Colonic mucosa (tissue), 4 donors: ENCODE measurements around the gene ARHGAP35. TPM values are rescaled to one million over a fixed set of nuclear protein-coding genes. Genes with fewer than 3 reads are reported as not detected.
A peak's percentile ranks its signal among the peaks of the same experiment; 100 is the strongest.
"Not testable (repeated sequence)": the region's sequence is repeated elsewhere in the genome, so short reads cannot be mapped to it uniquely, and the experiment has no call there.

Source experiments
- DNase-seq: peaks from one replicate; pipeline ENCODE4 v3.0.0-alpha.2; 2020
- H3K27ac ChIP-seq: fragments of 200-600 bp; one replicate; pipeline ENCODE4 v1.8.0; 2021
- H3K27me3 ChIP-seq: fragments of 200-600 bp; one replicate; pipeline ENCODE4 v1.8.0; 2021
- H3K36me3 ChIP-seq: fragments of 200-600 bp; one replicate; pipeline ENCODE4 v1.8.0; 2021
- H3K4me1 ChIP-seq: fragments of 200-600 bp; one replicate; pipeline ENCODE4 v1.8.0; 2021; ENCODE audit warnings: mild to moderate bottlenecking
- H3K4me3 ChIP-seq: fragments of 200-600 bp; one replicate; pipeline ENCODE4 v1.8.0; 2021
- H3K9ac ChIP-seq, 2 donors: one replicate each; pipeline ENCODE4 v1.7.0; 2013; ENCODE audit warnings: control low read depth in 2 of 2, low read depth in 2 of 2, low read length in 2 of 2
- H3K9me3 ChIP-seq: fragments of 200-600 bp; one replicate; pipeline ENCODE4 v1.8.0; 2021
- CTCF ChIP-seq: fragments of 200-600 bp; IDR thresholded peaks from one replicate; pipeline ENCODE4 v1.8.0; 2022; ENCODE audit warnings: antibody characterized with exemption, mild to moderate bottlenecking
- intact Hi-C: fragments of 100-400 bp; cut with DNase I; formaldehyde crosslinking; loops from one replicate; pipeline ENCODE4 v1.14.1; 2022
- total RNA-seq, 2 donors: library from RNA; stranded (reverse); fragmentation: NEBNext Ultra II Directional in 1 of 2; extraction: Animal tissue kit (Norgen Biotek cat#: 25700) in 1 of 2; gene quantifications; one replicate each; pipeline ENCODE4 v1.2.1, GENCODE V29; 2021
- donor health status: healthy.
- donor health status: DM: no; HTN: no; CAD: no.
- donor health status: DM: no; HTN: no; CAD: no.

The ARHGAP35 gene
- total RNA-seq, 2 donors from 2014 or later, result 45.1 to 61.3 TPM

DNA sequence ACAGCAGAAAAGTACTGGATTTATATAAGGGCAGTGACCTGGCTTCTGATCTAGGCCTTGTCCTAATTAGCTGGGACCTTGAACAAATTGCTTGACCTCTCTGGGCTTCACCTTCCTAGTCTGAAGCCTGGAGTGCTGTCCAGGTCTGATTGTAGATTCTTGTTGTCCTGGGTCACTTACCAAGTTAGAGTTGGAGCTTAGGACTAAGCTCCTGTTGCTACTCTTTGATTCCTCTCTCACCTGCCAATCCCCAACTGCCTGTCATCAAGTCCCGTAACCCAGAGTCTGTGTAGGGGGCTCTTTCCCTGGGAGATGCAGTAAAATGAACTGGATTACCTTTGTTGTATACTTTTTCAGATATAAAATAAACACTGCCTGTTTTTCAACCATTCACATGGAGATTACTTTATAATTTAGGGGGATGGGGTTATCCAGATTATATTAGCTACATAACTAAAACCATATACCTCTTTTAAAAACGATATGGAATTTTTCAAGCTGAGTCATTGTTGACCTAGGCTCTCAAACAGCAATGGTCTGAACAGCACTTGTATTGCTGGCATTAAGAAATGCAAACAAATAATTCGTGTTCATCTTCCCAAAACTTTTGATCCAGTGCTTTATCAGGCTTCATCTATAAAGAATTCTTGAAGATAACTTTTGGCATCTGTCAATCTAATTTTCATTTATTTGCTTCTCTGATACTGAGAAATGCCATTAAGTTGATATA, 5.8 kb downstream of the ARHGAP35 start:
- TF ChIP-seq CTCF, result no peak
- intact Hi-C loops, result loop anchor here (10.0 kb wide), 1 partner anchor 58 kb away; no protein-coding TSS in a partner anchor
- DNase-seq, result no peak
- no peaks in the 10 kb centered on the region for H3K9me3 ChIP-seq
- no peak overlapping the region for H3K27ac ChIP-seq
- H3K4me3 ChIP-seq, result no peak overlapping the region
- no peaks in the 10 kb centered on the region for H3K27me3 ChIP-seq
- peaks cover 8% of the 10 kb centered on the region for H3K4me1 ChIP-seq
- H3K9ac ChIP-seq, result peak overlapping the region in 1 of 2 donors; percentile 9
- H3K36me3 ChIP-seq, result no peaks in the 10 kb centered on the region

DNA sequence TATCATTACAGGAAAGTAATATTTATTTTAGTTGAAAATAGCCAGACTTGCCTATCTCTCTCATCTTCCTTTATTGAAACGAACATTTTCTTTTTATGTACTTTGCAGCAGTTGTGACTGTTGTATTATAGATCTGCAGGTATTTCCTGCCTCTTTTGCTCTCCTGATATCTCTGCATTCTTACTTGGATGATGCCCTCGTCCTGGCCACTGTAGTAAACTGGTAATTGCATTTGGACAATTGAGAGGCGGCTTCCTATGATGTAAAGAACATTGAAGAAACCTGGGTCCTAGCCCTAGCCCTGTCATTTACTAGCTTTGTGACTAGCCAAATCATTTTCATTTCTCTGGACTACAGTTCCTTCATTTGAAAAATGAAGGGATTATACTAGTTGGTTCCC, 6.4 kb downstream of the ARHGAP35 start:
- Histone ChIP-seq H3K4me1 (peaks cover 8% of the 10 kb centered on the region), H3K27ac (no peak overlapping the region)
- DNase-seq, result no peak

DNA sequence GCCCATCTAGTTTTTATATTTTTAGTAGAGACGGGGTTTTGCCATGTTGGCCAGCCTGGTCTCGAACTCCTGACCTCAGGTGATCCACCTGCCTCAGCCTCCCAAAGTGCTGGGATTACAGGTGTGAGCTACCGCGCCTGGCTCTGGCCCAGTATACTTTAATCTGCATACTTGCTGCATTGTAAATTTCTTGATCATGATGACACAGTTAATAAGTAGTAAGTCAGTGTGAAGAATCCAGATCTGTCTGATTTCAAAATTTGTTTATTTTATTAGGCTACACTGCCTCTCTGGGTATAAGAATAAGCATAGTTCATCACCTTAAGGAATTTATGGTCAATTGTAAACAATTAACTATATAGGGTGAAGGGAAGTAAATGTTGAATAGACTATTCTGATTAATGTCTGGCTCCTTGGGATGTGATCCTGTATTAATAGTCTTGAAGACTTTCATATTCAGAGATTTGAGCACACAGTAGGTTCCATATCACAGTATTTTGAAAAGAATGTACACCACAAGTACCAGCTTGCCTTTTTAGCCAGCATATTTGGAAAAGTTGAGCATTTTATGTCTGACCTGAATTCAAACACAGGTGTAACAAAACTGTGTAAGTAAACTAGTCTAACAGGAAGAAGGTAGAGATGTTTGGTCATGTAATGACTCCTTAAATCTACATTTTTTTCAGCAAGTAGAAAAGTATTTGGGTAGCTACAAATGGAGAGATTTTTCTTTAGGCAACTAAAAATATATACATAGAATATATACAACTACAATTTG, 7.4 kb downstream of the ARHGAP35 start:
- Histone ChIP-seq H3K4me3 (no peak overlapping the region), H3K9me3 (no peaks in the 10 kb centered on the region), H3K9ac (no peak overlapping the region), H3K4me1 (peaks cover 2% of the 10 kb centered on the region), H3K27ac (no peak overlapping the region), H3K27me3 (no peaks in the 10 kb centered on the region), H3K36me3 (no peaks in the 10 kb centered on the region)
- no peak for DNase-seq
- TF ChIP-seq CTCF, result no peak
- intact Hi-C loops, result loop anchor here (10.0 kb wide), 1 partner anchor 57 kb away; no protein-coding TSS in a partner anchor

More for the DNA sequence above, 6.4 kb downstream of the ARHGAP35 start:
- no peak for TF ChIP-seq CTCF
- no peaks in the 10 kb centered on the region for H3K36me3 ChIP-seq
- no peak overlapping the region for H3K9ac ChIP-seq
- H3K27me3 ChIP-seq, result no peaks in the 10 kb centered on the region
- H3K9me3 ChIP-seq, result no peaks in the 10 kb centered on the region
- no peak overlapping the region for H3K4me3 ChIP-seq
- intact Hi-C loops, result loop anchor here (10.0 kb wide), 1 partner anchor 58 kb away; no protein-coding TSS in a partner anchor

DNA sequence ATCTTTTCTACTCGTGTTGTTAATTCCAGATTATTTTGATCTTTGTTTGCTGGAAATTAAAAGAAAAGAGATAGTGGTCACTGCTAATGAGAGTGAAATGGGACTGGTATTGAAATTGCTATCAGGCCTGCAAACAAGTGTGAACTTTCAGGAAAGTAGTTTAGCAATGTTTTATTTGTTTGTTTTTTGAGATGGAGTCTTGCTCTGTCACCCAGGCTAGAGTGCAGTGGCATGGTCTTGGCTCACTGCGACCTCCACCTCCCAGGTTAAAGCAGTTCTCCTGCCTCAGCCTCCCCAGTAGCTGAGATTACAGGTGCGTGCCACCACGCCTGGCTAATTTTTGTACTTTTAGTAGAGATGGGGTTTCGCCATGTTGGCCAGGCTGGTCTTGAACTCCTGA, 10.4 kb downstream of the ARHGAP35 start:
- H3K4me1 ChIP-seq, H3K9ac ChIP-seq, H3K36me3 ChIP-seq, DNase-seq, intact Hi-C loops, H3K4me3 ChIP-seq, H3K27me3 ChIP-seq, H3K27ac ChIP-seq, H3K9me3 ChIP-seq: not testable (repeated sequence)

DNA sequence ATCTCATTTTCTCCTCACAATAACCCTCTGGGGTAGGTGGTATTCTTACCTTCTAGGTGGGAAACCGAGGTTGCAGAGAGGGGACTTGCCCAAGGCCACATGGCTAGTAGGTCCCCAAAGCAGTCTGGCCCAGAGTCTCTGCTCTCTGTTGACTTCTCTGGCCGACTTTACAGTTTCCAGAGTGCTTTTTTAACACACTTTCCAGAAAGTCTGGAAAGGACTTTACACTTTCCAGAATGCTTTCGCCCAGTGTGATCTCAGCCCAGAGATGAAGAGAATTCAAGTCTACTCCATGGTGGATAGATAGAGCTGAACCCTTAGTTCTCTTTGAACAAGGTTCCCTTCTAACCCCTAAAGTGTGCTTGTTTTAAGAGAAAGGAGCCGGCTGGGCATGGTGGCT, 12.2 kb downstream of the ARHGAP35 start:
- DNase-seq, result no peak
- TF ChIP-seq CTCF, result no peak
- H3K27me3 ChIP-seq, result no peaks in the 10 kb centered on the region
- H3K4me3 ChIP-seq, result no peak overlapping the region
- intact Hi-C loops, result no loop called here
- no peaks in the 10 kb centered on the region for H3K36me3 ChIP-seq
- H3K9me3 ChIP-seq, result no peaks in the 10 kb centered on the region
- H3K4me1 ChIP-seq, result no peaks in the 10 kb centered on the region
- H3K9ac ChIP-seq, result no peak overlapping the region
- H3K27ac ChIP-seq, result no peak overlapping the region

DNA sequence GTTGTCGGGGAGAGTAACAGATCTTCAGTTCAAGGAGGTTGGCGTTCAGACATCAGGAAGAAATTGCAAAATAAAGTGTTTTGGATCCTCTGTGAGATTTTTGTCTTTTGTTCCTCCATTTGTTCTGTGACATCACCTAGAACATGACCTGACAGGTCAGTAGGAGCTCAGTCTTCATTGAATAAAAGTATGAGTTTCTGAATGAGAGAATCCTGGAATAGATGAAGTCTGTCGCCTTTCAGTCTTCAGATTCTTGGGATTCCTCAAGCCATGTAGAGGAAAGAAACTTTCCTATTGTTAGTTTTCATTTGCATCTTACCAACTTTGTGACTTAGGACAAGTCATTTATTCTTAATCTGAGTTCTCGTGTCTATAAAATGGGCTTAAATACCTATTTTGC, 14.4 kb downstream of the ARHGAP35 start:
- no peak overlapping the region for H3K9ac ChIP-seq

More for the DNA sequence above, 14.4 kb downstream of the ARHGAP35 start:
- intact Hi-C loops, result no loop called here
- Histone ChIP-seq H3K9me3 (no peaks in the 10 kb centered on the region), H3K27ac (no peak overlapping the region), H3K4me3 (no peak overlapping the region), H3K27me3 (no peaks in the 10 kb centered on the region), H3K36me3 (no peaks in the 10 kb centered on the region), H3K4me1 (no peaks in the 10 kb centered on the region)
- TF ChIP-seq CTCF, result no peak
- DNase-seq, result no peak
